Liver (tissue), 3 donors: Measurements from ENCODE around the gene RSRC1.
A peak's percentile ranks its signal among the peaks of the same experiment; 100 is the strongest.

Experiments used
- CTCF ChIP-seq: fragments of 150-350 bp; IDR thresholded peaks from 2 replicates; pipeline ENCODE4 v1.5.1; 2017; ENCODE audit warnings: improper control_type of control experiment, low read depth, low read length; ENCODE audit not compliant: missing input control
- EGR1 ChIP-seq, 2 donors: IDR thresholded peaks; 2 replicates each; pipeline ENCODE4 v1.6.1; 2016 to 2018; ENCODE audit warnings: antibody characterized with exemption in 2 of 2, low read depth in 2 of 2
- GABPA ChIP-seq, 2 donors: IDR thresholded peaks in 1 of 2; conservative IDR thresholded peaks in 1 of 2; 2 replicates each; pipeline ENCODE4 v1.6.1; 2016; ENCODE audit warnings: antibody characterized with exemption in 2 of 2, mild to moderate bottlenecking in 1 of 2, moderate library complexity in 1 of 2
- JUND ChIP-seq, 2 donors: IDR thresholded peaks; 2 replicates each; pipeline ENCODE4 v1.6.1; 2016; ENCODE audit warnings: antibody characterized with exemption in 2 of 2
- RAD21 ChIP-seq, 2 donors: IDR thresholded peaks; 2 replicates each; pipeline ENCODE4 v1.6.1; 2016; ENCODE audit warnings: antibody characterized with exemption in 2 of 2, mild to moderate bottlenecking in 2 of 2
- REST ChIP-seq: IDR thresholded peaks from 2 replicates; pipeline ENCODE4 v1.6.1; 2016; ENCODE audit warnings: antibody characterized with exemption, mild to moderate bottlenecking
- RXRA ChIP-seq, 2 donors: IDR thresholded peaks; 2 replicates each; pipeline ENCODE4 v1.6.1; 2017 to 2018; ENCODE audit warnings: antibody characterized with exemption in 2 of 2, mild to moderate bottlenecking in 1 of 2
- TAF1 ChIP-seq: conservative IDR thresholded peaks from 2 replicates; pipeline ENCODE4 v1.6.1; 2016; ENCODE audit warnings: antibody characterized with exemption, mild to moderate bottlenecking
- TF ChIP-seq, protein P1 (sequence below): IDR thresholded peaks from 2 replicates; pipeline ENCODE4 v1.6.1; 2016; ENCODE audit warnings: antibody characterized with exemption
- donor health status: healthy.
- donor health status: healthy.

GRCh38 chr3:158570999-158571702, 461.3 kb downstream of the RSRC1 start, which contains the start of gene MLF1:
- TF ChIP-seq REST (no peak), RAD21 (IDR thresholded peaks at IDR 0.05) (no peak), TAF1 (no peak), EGR1 (IDR thresholded peaks at IDR 0.05; ENCODE audit: low read depth in 2 of 2) (no peak), RXRA (IDR thresholded peaks at IDR 0.05) (no peak), GABPA (IDR thresholded peaks at IDR 0.05 in 1 of 2, conservative IDR thresholded peaks at IDR 0.05 in 1 of 2) (no peak), CTCF (no peak), JUND (IDR thresholded peaks at IDR 0.05) (no peak)
- TF ChIP-seq, protein P1, sequence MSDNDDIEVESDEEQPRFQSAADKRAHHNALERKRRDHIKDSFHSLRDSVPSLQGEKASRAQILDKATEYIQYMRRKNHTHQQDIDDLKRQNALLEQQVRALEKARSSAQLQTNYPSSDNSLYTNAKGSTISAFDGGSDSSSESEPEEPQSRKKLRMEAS, result peak; percentile 60
